Dedifferentiated amniotic fluid mesenchymal stem cell (primary cell): ENCODE results near the gene CYP4F3.
A peak's percentile ranks its signal among the peaks of the same experiment; 100 is the strongest.
"Not testable (repeated sequence)": the region's sequence is repeated elsewhere in the genome, so short reads cannot be mapped to it uniquely, and the experiment has no call there.

ENCODE experiments used
- DNase-seq: peaks from one replicate; pipeline ENCODE4 v3.0.0-alpha.2; 2016; ENCODE audit errors: extremely low spot score

CYP4F3 gene

GRCh38 chr19:15640294-15640903, at the start of gene CYP4F3:
Gene CYP4F3, plus strand, starts transcription at chr19:15640897. Its CDS starts 519 bp downstream, at chr19:15641416.
- no peak for DNase-seq

- no peak for DNase-seq
These were observed 48.9 kb upstream of the CYP4F3 start for GRCh38 chr19:15591796-15592195.

GRCh38 chr19:15592506-15592905, 48.2 kb upstream of the CYP4F3 start:
- DNase-seq: not testable (repeated sequence)

GRCh38 chr19:15593766-15594165, 46.9 kb upstream of the CYP4F3 start:
- DNase-seq: not testable (repeated sequence)

GRCh38 chr19:15595069-15595468, 45.6 kb upstream of the CYP4F3 start:
- no peak for DNase-seq

- DNase-seq: not testable (repeated sequence)
These were observed 32.4 kb upstream of the CYP4F3 start for GRCh38 chr19:15607978-15608925.

GRCh38 chr19:15609261-15609660, 31.4 kb upstream of the CYP4F3 start:
- no peak for DNase-seq

GRCh38 chr19:15612342-15612741, 28.4 kb upstream of the CYP4F3 start:
- DNase-seq: no peak

GRCh38 chr19:15613338-15613737, 27.4 kb upstream of the CYP4F3 start:
- no peak for DNase-seq

GRCh38 chr19:15614507-15615379, 26.0 kb upstream of the CYP4F3 start, which contains the start of gene CYP4F8:
Gene CYP4F8, plus strand, starts transcription at chr19:15615218. Its CDS starts 399 bp downstream, at chr19:15615617.
- DNase-seq: no peak

GRCh38 chr19:15615526-15615925, 25.2 kb upstream of the CYP4F3 start:
- no peak for DNase-seq

GRCh38 chr19:15616183-15616582, 24.5 kb upstream of the CYP4F3 start:
- no peak for DNase-seq

GRCh38 chr19:15616627-15617270, 23.9 kb upstream of the CYP4F3 start:
- no peak for DNase-seq

GRCh38 chr19:15618321-15618720, 22.4 kb upstream of the CYP4F3 start:
- DNase-seq: no peak

- DNase-seq: no peak
These were observed 18.9 kb upstream of the CYP4F3 start for GRCh38 chr19:15621801-15622200.

- DNase-seq: no peak
These were observed 17.7 kb upstream of the CYP4F3 start for GRCh38 chr19:15622991-15623390.

GRCh38 chr19:15623711-15624318, 16.9 kb upstream of the CYP4F3 start:
- DNase-seq: no peak

GRCh38 chr19:15628236-15629002, 12.3 kb upstream of the CYP4F3 start:
- DNase-seq: no peak

GRCh38 chr19:15629003-15629880, 11.5 kb upstream of the CYP4F3 start:
- peak; percentile 34 for DNase-seq
